Inflammatory macrophage treated with lipopolysaccharide for 4 hours (primary cell): ENCODE data around the gene VSTM4.

Source experiments
- DNase-seq: peaks from one replicate; pipeline ENCODE4 v3.0.0-alpha.2; 2020

The VSTM4 gene

DNA sequence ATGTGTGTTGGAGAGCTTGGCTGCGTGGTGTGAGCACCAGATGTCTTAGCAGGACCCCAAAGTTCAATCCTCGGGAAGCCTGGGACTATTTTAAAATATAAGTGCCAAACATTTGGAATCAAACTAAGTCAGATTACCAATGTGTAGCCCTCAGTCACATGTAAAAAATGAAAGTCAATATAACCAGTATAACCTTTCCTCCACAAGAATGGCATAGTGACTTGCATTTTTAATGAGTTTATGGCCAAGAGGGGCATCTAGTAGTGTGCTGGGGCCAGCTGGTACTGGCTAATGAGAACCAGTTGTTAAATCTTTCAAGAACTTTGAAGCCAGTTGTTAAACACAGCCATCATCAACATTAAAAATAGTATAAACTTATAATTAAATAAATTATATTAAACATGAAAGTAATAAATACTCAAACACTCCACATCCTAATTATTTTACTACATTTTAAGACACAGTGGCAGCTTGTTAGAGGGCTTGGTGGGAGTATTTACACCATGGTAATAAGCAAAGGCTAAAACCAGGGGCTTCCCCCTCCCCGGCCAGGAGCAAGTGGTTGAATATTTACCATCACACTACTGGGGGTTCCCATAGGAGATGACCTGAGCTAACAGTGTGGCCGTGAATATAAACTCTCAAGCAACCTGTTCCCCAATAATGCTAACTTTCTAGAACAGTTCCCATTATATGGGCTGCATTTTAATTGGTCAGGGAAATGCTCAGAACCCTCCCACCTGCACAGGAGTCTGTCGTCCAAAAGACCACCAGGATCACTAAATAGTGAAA, 26.4 kb upstream of the VSTM4 start:
- DNase-seq: no peak

DNA sequence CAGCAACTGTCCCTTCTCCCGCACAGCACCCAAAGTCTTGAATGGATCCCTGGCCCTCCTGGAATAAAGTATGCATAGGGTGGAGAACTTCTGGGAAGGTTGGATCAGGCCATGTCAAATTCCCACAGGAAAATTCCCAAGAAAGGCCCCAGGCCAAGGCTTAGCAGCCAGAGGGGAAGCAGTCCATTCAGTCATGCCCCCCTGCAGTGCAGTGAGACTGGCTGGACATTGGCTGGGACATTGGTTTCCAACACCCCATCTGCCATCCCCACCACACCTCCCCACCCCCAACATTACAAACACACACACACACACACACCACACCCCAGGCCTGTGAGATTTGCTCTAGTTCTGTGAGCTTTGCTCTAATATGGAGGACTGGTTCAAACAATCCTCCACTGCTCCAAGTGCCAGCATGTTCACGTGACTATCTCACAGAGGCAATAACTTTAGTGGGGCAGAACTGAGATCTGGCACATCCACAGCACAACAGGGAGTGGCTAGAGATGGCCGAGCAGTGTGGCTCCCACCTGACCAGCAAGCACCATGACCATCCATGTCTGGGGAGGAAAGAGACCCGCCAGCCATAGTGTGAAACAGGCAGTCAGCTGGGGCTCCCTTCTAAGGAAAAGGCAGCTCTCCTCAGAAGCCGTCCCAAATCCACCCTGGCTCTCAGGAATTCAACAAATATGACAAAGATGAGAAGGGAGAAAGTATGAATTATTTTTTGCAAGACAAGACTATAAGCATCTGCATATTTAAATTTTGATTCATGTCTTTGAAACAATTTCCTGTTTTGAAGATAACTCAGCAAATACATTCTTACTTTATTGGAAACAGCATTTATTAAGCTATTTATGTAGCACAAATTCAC, 25.2 kb upstream of the VSTM4 start:
- no peak for DNase-seq

DNA sequence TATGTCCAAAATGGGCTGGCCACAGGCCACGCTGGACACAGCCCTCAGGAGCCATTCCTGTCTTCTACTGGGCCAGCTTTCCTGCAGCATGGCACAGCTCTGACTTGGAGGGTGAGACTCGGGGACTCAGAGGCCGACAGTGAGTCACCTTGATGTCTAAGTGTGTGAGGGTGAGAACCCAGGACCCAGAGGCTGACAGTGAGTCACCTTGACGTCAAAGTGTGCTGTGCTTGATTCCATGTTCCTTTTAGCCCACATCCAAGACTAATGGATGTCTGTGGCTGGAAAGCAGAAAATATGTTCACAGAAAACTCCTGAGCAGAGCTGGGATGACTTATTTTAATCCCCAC, 24.5 kb upstream of the VSTM4 start:
- peak; percentile 55 for DNase-seq

DNA sequence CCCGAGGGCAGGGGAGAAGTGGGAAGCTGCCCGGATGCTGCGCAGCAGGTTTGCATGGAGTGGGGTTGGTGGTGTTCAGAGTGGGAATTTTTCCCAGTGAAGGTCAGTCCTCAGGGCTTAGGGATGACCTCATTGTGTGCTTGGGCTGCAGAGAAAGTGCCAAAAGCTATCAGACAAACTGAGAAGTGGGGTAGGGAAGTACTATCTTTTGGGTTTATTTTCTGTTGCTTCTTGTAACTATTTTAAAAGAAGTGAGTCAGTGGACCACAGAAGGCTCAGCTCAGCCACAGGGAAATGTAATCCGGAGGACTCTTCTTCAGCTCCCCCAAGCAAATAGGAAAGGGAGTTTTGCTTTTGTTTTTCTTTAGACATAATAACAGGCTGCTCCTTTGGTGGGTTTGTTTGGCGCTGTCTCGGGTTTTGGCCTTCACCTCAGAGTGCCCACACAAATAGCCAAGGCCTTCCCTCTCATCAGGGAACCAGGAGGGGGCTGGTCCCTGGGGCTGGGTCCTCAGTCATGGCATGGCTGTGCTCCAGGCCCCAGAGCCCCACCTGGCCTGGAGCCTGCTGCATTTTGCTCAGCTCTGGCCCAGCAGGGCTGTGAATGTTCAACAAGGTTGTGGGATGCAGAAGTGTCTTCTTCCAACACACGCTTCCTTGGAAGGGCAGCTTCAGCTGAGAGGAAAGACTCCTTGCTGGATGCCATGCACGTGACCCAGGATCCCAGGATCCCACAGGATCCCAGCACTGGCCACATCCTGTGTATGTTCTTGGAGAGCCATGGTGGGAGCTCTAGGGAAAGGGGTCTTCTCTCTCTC, 23.9 kb upstream of the VSTM4 start:
- peak; percentile 84 for DNase-seq

DNA sequence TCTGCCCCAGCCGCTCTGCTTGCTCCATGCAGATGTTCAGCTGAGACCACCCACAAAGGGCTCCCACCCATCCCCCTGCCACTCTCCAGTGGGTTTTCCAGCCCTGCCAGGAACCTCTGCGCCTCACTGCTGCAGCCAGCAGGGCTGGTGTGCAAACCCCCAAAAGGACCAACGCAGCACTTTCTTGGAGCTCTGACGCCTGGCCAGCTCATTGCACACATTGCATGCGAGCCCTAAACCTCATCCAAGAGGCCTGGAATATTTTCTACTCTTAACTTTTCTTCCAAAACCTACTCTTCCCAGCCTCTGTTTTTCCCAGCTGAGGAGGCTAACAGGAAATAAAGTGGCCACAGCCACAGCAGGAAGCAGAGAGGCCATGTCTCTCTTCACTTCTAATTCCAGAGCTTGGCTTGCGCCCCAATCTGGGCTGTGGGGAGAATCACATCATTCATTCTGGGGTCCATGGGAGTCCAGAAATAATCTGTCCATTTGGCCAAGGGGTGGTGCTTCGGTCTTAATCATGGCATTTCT, 23.1 kb upstream of the VSTM4 start:
- DNase-seq: no peak

DNA sequence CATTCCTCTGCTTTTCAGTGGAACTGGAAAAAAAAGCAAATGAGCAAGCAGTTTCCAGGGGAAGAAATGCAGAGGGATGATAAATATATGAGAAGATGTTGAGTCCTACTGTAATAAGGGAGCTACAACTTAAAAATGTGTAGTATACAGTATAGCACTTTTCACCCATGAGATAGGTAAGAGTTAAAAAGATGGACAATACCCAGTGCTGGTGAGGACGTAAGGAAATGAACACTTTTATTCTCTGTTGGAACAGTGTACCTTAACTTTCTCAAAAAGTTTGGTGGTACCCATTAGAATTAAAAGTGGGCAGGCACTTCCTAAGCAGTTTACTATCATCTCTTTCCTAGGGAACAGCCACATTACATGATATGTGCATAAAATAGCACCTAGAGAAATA, 21.2 kb upstream of the VSTM4 start:
- DNase-seq: no peak

DNA sequence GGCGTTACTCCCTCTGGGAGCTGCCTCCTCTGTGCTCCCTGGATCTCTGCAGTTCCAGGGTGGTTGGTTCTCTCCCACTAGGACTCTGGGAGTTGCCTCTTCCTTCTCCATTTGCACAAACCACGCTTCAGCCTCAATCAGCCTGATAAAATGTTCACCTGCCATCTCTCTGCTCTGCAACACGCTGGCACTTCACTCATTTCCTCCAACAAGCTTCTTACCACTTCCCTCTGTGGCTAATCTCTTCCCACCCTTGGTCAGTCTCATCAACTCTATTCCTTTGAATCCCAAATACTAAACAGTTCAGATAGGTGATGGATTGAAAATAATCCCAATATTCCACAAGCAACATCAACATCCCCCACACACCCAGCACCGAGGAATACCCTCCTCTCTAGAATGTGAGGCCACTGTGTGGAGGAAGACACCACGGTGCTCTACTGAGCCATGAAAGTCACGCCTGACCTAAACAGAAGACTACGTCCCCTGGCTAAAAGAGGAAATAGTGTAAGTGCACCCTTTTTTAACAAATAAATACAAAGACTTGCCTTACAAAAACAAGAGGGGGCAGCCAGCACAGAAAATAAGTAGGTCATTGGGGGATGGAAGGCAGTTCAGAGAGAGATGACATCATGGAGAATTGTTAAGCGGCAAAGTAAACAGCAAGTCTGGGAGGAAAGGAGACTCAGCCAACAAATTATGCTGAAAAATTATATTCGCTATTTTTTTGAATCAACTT, 20.4 kb upstream of the VSTM4 start:
- peak; percentile 36 for DNase-seq

DNA sequence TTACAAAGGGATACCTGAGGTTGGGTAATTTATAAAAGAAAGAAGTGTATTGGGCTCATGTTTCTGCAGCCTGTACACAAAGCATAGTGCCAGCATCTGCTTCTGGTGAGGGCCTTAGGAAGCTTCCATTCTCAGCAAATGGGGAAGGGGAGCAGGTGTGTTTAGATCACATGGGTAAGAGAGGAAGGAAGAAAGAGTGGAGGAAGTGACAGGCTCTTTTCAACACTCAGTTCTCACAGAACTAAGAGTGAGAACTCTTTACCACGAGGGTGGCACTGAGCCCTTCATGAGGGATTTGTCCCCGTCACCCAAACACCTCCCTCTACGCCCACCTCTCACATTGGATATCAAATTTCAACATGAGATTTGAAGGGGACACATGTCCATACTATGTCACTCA, 19.0 kb upstream of the VSTM4 start:
- DNase-seq: no peak

DNA sequence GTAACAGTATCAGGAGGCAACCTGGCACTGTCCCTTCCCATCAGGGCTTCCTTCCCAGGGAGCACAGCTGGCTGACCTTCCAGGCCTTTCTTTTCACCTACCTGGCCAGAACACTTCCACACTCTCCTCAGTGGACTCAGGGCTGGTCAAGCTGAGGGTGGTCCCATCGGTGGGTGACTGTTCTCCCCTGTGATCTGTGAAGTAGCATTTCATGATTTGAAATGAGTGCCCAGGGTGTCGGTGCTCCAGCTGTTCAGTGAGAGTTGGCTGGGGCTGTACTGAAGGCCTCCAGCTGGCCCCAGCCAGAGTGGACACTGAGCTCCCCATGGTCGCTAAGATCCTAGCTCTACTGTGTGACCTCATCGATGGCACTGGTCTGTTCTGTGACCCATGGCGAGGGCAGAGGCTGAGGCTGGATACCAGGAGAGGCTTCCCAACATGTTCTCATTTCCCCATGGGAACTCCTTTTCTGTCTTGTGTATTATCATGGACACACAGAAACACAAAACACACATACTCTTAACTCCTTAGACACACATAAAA, 18.5 kb upstream of the VSTM4 start, which contains the start of gene FAM170B:
Gene FAM170B (minus strand): TSS at position 316 of the 543 bp plus-strand sequence. CDS start 103 bp downstream, at position 213.
- DNase-seq: no peak

DNA sequence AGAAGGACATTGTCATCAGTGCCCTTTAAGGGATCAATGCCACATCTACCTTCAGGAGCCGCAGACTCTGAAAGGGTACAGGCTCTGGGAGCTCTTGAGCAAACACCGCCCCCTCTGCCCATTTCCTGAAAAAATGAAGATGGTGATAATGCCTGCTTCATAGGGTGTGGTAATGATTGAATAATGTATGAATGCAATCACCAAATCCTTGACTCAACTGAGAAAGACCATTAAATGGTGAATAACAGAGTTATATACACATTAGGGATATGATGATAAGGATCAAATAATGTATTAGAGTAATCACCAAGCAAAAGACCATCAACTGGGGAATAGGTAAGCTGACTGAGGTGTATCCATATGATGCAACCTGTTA, 17.0 kb upstream of the VSTM4 start:
- DNase-seq: no peak

DNA sequence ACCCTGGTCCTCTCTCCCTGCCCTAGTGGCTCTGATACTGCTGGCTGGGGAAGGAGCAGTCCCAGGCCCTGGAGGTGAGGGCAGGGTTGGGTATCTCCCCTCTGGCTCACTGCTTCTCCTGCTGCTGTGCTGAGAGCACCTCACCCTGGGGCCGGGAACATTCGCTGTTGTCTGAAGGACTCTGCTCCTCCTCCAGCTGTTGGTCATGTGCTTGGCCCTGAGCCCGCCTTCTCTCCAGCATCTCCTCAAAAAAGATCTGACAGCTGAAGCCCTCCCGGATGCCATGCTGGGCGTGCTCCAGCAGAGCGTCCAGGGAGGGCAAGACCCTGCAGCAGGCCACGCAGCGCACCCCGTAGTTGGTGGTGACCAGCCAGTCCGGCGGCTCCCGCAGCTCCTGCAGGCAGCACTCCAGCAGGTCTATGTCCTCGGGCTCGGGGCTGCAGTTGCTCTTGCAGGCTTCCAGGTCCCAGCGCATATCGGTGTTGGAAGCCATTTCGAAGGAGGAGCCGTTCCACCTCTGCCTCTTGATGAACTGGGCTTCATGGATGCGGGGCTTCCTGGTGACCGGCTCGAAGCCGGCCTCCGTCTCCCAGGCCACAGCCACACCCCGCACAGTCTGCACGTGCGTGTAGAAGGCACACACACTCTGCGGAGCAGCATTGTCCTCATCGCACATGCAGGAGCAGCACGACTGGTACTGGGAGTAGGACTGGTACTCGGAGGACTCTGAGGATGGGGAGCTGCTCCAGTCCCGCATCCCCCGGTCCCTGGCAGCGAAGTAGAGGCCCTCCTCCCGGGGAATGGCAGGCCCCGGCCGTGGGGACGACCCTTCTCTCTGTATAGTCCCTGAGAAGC, 16.4 kb upstream of the VSTM4 start:
- no peak for DNase-seq

DNA sequence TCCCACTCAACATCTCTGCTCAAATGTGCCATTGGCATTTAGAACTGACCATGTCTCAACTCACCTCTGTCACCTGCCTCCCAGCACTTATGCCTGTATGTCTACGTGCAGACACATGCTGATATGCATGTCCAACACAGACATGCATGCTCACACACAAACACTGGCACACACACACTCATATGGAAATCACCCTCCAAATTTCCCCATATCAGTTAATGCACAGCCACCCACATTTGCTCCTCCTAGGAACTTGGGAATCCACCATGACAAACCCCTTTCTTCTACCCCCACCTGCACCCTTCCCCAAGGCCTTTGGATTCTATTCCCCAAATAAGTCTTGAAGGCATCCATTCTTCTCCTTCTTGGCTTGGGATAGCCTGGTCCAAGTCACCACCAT, 14.1 kb upstream of the VSTM4 start:
- DNase-seq: no peak

DNA sequence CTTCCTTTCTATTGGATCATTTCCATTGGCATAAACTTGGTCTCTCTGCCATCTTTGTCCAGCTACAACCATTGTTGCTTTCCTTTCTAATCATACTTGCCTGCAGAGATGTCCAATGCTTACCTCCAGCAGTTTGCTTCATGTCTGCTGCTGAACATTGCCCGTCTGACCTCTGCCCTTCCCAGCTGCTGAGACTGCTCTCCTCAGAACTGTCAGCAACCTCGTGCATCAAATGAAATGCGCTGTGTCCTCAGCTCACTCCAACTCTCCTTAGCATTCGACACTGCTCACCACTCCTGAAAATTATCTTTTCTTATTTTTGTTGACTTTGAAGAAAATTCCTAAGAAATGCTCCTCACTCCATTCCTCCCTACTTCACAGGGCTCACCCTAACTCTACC, 13.5 kb upstream of the VSTM4 start:
- no peak for DNase-seq

DNA sequence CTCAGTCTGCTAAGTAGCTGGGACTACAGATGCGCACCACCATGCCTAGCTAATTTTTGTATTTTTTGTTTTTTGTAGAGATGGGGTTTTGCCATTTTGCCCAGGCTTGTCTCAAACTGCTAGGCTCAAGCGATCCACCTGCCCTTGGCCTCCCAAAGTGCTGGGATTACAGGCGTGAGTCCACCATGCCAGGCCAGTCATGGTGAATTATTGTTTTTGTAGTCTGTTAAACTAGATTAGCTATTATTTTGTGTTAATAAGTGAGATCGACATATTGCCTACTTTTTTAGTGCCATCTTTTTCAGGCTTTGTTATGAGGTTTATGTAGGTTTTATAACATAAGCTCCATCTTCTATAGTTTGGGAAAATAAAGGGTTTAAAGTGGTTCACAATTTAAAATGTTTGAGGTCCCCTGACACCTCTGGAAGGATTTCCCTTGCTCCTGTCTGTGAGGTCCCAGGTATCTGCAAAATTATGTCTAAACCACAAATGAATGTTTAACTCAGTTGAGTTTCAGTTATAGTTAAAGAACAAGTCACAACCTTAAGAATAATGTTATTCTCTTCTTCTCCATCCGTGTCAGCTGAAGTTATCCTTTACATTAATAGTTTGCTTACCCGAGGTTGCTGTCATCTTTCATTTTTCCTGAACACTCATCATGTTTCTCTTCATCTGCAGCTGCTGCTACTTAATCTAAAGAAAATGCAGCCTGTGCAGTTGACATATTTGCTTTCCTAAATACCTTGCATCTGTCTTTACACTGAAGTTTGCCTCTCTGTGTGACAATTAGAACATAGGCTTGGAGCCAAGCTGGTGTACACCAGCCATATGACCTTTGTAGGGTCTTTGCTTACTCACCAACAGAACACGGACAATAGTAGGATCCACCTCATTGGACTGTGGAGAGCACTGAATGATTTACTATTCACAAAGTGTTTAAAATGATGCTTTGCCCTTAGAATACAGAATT, 8.9 kb upstream of the VSTM4 start:
- DNase-seq: no peak

DNA sequence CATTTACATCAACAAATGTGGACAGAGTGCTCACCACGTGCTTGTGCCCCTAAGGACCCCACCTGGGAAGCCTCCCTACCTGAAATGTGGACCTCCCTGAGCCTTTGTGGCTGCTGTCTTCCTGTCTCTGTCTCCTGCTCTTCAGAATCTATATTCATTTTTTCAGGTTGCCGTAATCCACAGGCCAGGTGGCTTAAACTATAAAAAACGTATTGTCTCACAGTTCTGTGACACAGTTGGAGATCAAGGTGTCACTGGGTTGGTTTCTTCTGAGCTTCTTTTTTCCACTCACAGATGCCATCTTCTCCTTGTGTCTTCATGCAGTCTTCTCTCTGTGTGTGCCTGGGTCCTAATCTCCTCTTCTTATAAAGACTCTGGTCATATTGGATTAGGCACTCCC, 5.6 kb upstream of the VSTM4 start:
- no peak for DNase-seq

DNA sequence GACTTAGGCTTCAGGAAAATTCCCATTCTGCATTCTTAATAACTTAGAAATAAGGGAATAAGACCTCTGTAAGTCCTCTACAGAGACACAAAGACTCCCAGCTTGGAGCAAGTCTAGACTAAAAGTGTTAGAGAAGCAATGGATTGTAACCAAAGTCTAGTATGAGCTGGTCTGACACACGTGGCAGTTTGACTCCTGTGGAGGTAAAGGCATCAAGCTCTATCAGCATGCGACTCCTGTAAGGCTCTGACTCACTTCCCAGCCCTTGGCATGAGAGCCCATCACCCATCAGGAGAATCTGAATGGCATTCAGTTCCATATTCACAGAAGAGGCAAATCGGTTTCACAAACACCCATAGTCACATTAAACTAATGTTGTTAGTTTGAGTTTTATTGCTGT, 4.4 kb upstream of the VSTM4 start:
- no peak for DNase-seq

DNA sequence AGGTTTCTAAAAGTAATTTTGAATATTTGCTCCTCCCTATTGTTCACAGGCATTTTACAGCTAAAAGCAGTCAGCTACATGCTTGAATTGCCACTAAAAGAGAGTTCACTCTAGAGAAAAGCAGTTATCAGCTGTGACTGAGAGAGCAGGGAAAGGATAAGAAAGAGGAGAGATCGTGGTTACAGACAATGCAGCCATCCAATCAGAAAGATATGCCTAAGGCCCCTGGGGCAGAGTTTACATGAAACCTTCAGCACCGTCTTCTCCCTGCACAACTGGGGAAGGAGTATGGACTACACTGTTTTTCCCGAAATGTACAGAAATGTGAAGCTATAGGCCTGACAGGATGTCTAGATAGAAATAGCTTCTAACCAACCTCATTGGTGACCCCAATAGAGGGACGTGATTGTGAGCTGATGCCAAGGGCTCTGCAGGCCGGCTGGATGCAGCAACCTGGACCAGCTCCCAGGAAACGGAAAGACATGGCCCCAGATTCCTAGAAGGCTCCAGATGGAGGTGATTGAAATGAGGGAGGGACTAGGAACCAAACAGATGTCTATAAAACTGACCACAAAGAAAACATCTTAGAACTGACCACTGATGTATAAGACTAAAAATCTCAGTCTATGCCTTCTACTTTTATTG, 3.2 kb upstream of the VSTM4 start:
- DNase-seq: no peak

DNA sequence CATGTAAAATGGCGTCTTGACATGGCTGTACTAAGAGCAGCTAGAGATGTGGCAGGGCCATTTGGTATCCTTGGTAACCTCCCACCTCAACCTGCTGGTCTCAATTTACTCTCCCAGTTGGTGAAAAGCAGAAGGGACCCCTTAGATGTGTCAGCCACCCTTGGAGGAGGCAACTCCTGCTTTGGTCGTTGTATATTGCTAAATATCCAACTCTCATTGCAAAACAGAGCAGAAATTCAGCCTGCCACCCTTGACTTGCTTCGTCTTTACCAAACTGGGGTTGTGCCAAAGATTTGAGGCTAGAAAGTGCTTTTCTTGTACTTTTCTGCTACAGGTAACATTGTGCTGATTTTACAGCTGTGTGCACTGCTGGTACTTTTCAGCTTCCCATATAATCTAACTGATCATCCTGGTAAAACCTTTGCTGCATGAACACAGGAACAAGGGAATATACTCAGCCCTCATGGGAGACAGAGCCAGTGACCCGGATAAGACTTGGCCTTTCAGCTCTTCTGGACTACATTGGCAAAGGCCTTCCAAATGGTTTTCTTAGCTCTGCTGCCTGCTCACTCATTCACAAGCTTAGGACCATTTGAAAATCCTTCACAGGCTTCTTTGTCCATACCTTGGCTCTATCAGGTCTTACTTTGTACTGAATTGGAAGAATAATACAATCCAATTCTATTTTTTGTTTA, 2.2 kb upstream of the VSTM4 start:
- no peak for DNase-seq
